H9 (cell line): ENCODE data around the gene LDB2. TPM values are rescaled to one million over a fixed set of nuclear protein-coding genes. Genes with fewer than 3 reads are reported as not detected.

Experiments used
- DNase-seq: peaks from one replicate; pipeline ENCODE4 v3.0.0-alpha.2; 2017
- H2AFZ ChIP-seq: one replicate; pipeline ENCODE4 v1.6.1; 2013; ENCODE audit warnings: mild to moderate bottlenecking, low read length, control low read depth, moderate library complexity
- H2AK5ac ChIP-seq: 2 replicates; pipeline ENCODE4 v1.6.1; 2013; ENCODE audit warnings: low read length, control low read depth, mixed read lengths; ENCODE audit not compliant: insufficient read length
- H2BK120ac ChIP-seq: one replicate; pipeline ENCODE4 v1.6.1; 2013; ENCODE audit warnings: low read depth, mild to moderate bottlenecking, low read length, control low read depth, inconsistent platforms; ENCODE audit not compliant: poor library complexity, severe bottlenecking
- H2BK12ac ChIP-seq: 2 replicates; pipeline ENCODE4 v1.6.1; 2013; ENCODE audit warnings: low read length, control low read depth, mixed read lengths, low read depth; ENCODE audit not compliant: insufficient read length
- H2BK15ac ChIP-seq: 2 replicates; pipeline ENCODE4 v1.6.1; 2013; ENCODE audit warnings: low read depth, low read length, control low read depth
- H2BK20ac ChIP-seq: one replicate; pipeline ENCODE4 v1.6.1; 2013; ENCODE audit warnings: low read depth, mild to moderate bottlenecking, low read length, control low read depth, inconsistent platforms; ENCODE audit not compliant: poor library complexity, severe bottlenecking
- H2BK5ac ChIP-seq: 2 replicates; pipeline ENCODE4 v1.6.1; 2013; ENCODE audit warnings: low read length, control low read depth, mixed read lengths; ENCODE audit not compliant: insufficient read length
- H3K14ac ChIP-seq: 2 replicates; pipeline ENCODE4 v1.6.1; 2013; ENCODE audit warnings: low read length, control low read depth; ENCODE audit not compliant: insufficient read depth
- H3K18ac ChIP-seq: 2 replicates; pipeline ENCODE4 v1.6.1; 2013; ENCODE audit warnings: low read depth, mild to moderate bottlenecking, mixed read lengths, low read length, control low read depth; ENCODE audit not compliant: insufficient read length
- H3K23ac ChIP-seq: 2 replicates; pipeline ENCODE4 v1.6.1; 2013; ENCODE audit warnings: low read length, control low read depth, mixed read lengths, low read depth; ENCODE audit not compliant: insufficient read length
- H3K23me2 ChIP-seq: 2 replicates; pipeline ENCODE4 v1.6.1; 2013; ENCODE audit warnings: low read depth, mild to moderate bottlenecking, mixed read lengths, low read length, control low read depth; ENCODE audit not compliant: insufficient read length, poor library complexity, severe bottlenecking
- H3K27ac ChIP-seq: 2 replicates; pipeline ENCODE4 v1.5.1; 2013; ENCODE audit warnings: low read length, control low read depth, mixed read lengths, low read depth; ENCODE audit not compliant: insufficient read length
- H3K27me3 ChIP-seq: 2 replicates; pipeline ENCODE4 v1.6.1; 2013; ENCODE audit warnings: low read length, control low read depth, inconsistent platforms; ENCODE audit not compliant: insufficient read depth
- H3K4ac ChIP-seq: 2 replicates; pipeline ENCODE4 v1.6.1; 2013; ENCODE audit warnings: low read depth, mild to moderate bottlenecking, control low read depth, inconsistent platforms, low read length, moderate library complexity
- H3K4me1 ChIP-seq: 2 replicates; pipeline ENCODE4 v1.6.1; 2013; ENCODE audit warnings: low read length, control low read depth, inconsistent platforms; ENCODE audit not compliant: insufficient read depth
- H3K4me2 ChIP-seq: 2 replicates; pipeline ENCODE4 v1.6.1; 2013; ENCODE audit warnings: low read length, control low read depth, mixed read lengths; ENCODE audit not compliant: insufficient read length, insufficient read depth
- H3K56ac ChIP-seq: 2 replicates; pipeline ENCODE4 v1.6.1; 2013; ENCODE audit warnings: low read depth, mild to moderate bottlenecking, mixed read lengths, low read length, control low read depth; ENCODE audit not compliant: insufficient read length
- H3K79me1 ChIP-seq: 2 replicates; pipeline ENCODE4 v1.6.1; 2013; ENCODE audit warnings: low read depth, mild to moderate bottlenecking, moderate library complexity, low read length, control low read depth, inconsistent platforms; ENCODE audit not compliant: insufficient read depth, poor library complexity, severe bottlenecking
- H3K79me2 ChIP-seq: 2 replicates; pipeline ENCODE4 v1.6.1; 2013; ENCODE audit warnings: low read length, control low read depth, inconsistent platforms; ENCODE audit not compliant: insufficient read depth
- H3K9ac ChIP-seq: 2 replicates; pipeline ENCODE4 v1.6.1; 2013; ENCODE audit warnings: low read length, control low read depth, mixed read lengths; ENCODE audit not compliant: insufficient read length; ENCODE audit errors: extremely low read depth
- H3K9me3 ChIP-seq: one replicate; pipeline ENCODE4 v1.6.1; 2013; ENCODE audit warnings: low read depth, low read length, inconsistent platforms; ENCODE audit not compliant: control insufficient read depth
- H3T11ph ChIP-seq: one replicate; pipeline ENCODE4 v1.6.1; 2013; ENCODE audit warnings: mild to moderate bottlenecking, low read length, control low read depth, inconsistent platforms
- H4K20me1 ChIP-seq: one replicate; pipeline ENCODE4 v1.6.1; 2013; ENCODE audit not compliant: control insufficient read depth, insufficient read length, insufficient read depth
- H4K5ac ChIP-seq: 2 replicates; pipeline ENCODE4 v1.6.1; 2013; ENCODE audit warnings: low read depth, mild to moderate bottlenecking, mixed read lengths, low read length, control low read depth; ENCODE audit not compliant: insufficient read length
- H4K8ac ChIP-seq: replicated peaks from 2 replicates; pipeline ENCODE4 v1.6.1; 2013; ENCODE audit warnings: low read length, control low read depth, mixed read lengths, low read depth; ENCODE audit not compliant: insufficient read length
- H4K91ac ChIP-seq: 2 replicates; pipeline ENCODE4 v1.6.1; 2013; ENCODE audit warnings: low read depth, mild to moderate bottlenecking, moderate library complexity, mixed read lengths, low read length, control low read depth; ENCODE audit not compliant: insufficient read length
- H3K27ac Mint-ChIP-seq, 3 experiments: 2 replicates in 2 of 3; 3 replicates in 1 of 3; pipeline ENCODE4 v1.8.0; 2020 to 2021; ENCODE audit warnings: mixed read lengths in 3 of 3, mild to moderate bottlenecking in 1 of 3, moderate library complexity in 1 of 3
- H3K27me3 Mint-ChIP-seq: 2 replicates; pipeline ENCODE4 v1.8.0; 2021; ENCODE audit warnings: low read depth, mild to moderate bottlenecking, moderate library complexity, mixed read lengths
- H3K36me3 Mint-ChIP-seq, 3 experiments: 2 replicates in 2 of 3; 3 replicates in 1 of 3; pipeline ENCODE4 v1.8.0; 2020 to 2021; ENCODE audit warnings: low read depth in 3 of 3, mixed read lengths in 3 of 3; ENCODE audit not compliant: insufficient read depth in 1 of 3
- H3K4me1 Mint-ChIP-seq, 2 experiments: 2 replicates each; pipeline ENCODE4 v1.8.0; 2020; ENCODE audit warnings: mixed read lengths in 2 of 2
- H3K4me3 Mint-ChIP-seq, 2 experiments: 2 replicates in 1 of 2; 3 replicates in 1 of 2; pipeline ENCODE4 v1.8.0; 2020 to 2021; ENCODE audit warnings: mild to moderate bottlenecking in 2 of 2, mixed read lengths in 2 of 2, moderate library complexity in 1 of 2
- H3K9me3 Mint-ChIP-seq, 2 experiments: 2 replicates in 1 of 2; 3 replicates in 1 of 2; pipeline ENCODE4 v1.8.0; 2020; ENCODE audit warnings: mild to moderate bottlenecking in 2 of 2, mixed read lengths in 2 of 2, moderate library complexity in 1 of 2
- WGBS: extraction: QIAGEN DNeasy Blood & Tissue Kit; methylation state at CpG from one replicate; pipeline ENCODE4 v1.1.7; 2013; ENCODE audit warnings: missing lambda C conversion rate, low lambda C conversion rate, mixed read lengths; ENCODE audit not compliant: insufficient read length; ENCODE audit errors: extremely low coverage; 5-methylcytosine and 5-hydroxymethylcytosine counted together
- total RNA-seq: library from RNA; stranded (reverse); gene quantifications from 2 replicates; pipeline ENCODE4 v1.2.1, GENCODE V29; 2021
- TF ChIP-seq, protein P1 (sequence below): fragments of 200-600 bp; sonication (generic); conservative IDR thresholded peaks from 3 replicates; pipeline ENCODE4 v1.8.0; 2021; ENCODE audit warnings: antibody characterized with exemption, mild to moderate bottlenecking

Gene LDB2
- total RNA-seq, 1 experiment from 2014 or later, result 22.5 TPM

DNA sequence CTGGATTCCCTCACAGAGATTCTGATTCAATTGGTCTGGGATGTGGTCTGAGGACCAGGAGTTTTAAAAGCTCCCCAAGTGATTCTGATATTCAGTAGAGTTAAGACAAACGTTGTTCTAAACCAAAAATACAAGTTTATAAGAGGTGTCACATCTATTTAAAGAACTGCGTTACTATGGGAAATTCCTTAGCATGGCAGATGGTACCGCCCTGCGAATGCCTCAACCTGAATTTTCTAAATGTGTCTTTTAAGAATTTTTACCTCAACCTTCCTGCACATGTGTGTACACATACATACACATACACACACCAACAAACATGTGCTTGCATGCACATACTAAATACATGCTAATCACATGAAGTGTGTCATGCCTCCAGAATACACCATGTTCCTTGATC is 343.3 kb downstream of the LDB2 start:
- no peaks in the 10 kb centered on the region for H3K27me3 Mint-ChIP-seq
- H4K5ac ChIP-seq, result no peak overlapping the region
- H2BK20ac ChIP-seq, result no peak overlapping the region
- no peak for DNase-seq
- no peak overlapping the region for H3K4me3 Mint-ChIP-seq
- H2AK5ac ChIP-seq, result no peak overlapping the region
- no peak overlapping the region for H3K18ac ChIP-seq
- no peak overlapping the region for H4K91ac ChIP-seq
- no peaks in the 10 kb centered on the region for H3K23me2 ChIP-seq
- no CpG with 5 or more reads among the region's 4 CpGs for WGBS
- H3K4me1 ChIP-seq, result no peaks in the 10 kb centered on the region
- no peak overlapping the region for H2AFZ ChIP-seq
- H3K36me3 Mint-ChIP-seq, result peaks cover 18 to 24% (median 21%) of the 10 kb centered on the region in 3 experiments
- H3K56ac ChIP-seq, result no peak overlapping the region
- H2BK15ac ChIP-seq, result no peak overlapping the region
- no peaks in the 10 kb centered on the region for H3K79me2 ChIP-seq
- no peaks in the 10 kb centered on the region for H4K20me1 ChIP-seq
- no peak overlapping the region for H3K4me2 ChIP-seq
- no peak overlapping the region for H4K8ac ChIP-seq
- no peaks in the 10 kb centered on the region for H3K27me3 ChIP-seq
- H3K23ac ChIP-seq, result no peak overlapping the region
- H3T11ph ChIP-seq, result no peak overlapping the region
- no peak overlapping the region for H2BK120ac ChIP-seq
- H3K9ac ChIP-seq, result no peak overlapping the region
- H3K4me1 Mint-ChIP-seq, result no peaks in the 10 kb centered on the region
- H3K27ac ChIP-seq, result no peak overlapping the region
- no peak overlapping the region for H3K27ac Mint-ChIP-seq
- no peaks in the 10 kb centered on the region for H3K9me3 ChIP-seq
- H3K9me3 Mint-ChIP-seq, result peaks cover 23 to 34% of the 10 kb centered on the region in 2 experiments
- H3K79me1 ChIP-seq, result no peaks in the 10 kb centered on the region
- H2BK12ac ChIP-seq, result no peak overlapping the region
- H2BK5ac ChIP-seq, result no peak overlapping the region
- H3K14ac ChIP-seq, result no peak overlapping the region
- TF ChIP-seq, protein P1, sequence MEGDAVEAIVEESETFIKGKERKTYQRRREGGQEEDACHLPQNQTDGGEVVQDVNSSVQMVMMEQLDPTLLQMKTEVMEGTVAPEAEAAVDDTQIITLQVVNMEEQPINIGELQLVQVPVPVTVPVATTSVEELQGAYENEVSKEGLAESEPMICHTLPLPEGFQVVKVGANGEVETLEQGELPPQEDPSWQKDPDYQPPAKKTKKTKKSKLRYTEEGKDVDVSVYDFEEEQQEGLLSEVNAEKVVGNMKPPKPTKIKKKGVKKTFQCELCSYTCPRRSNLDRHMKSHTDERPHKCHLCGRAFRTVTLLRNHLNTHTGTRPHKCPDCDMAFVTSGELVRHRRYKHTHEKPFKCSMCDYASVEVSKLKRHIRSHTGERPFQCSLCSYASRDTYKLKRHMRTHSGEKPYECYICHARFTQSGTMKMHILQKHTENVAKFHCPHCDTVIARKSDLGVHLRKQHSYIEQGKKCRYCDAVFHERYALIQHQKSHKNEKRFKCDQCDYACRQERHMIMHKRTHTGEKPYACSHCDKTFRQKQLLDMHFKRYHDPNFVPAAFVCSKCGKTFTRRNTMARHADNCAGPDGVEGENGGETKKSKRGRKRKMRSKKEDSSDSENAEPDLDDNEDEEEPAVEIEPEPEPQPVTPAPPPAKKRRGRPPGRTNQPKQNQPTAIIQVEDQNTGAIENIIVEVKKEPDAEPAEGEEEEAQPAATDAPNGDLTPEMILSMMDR, result no peak
- H3K4ac ChIP-seq, result no peak overlapping the region
